Endothelial cell of umbilical vein (primary cell): ENCODE measurements around the gene TBC1D14. TPM values are rescaled to one million over a fixed set of nuclear protein-coding genes. Genes with fewer than 3 reads are reported as not detected.

Experiments
- BruUV-seq: library from RNA; stranded (reverse); fragments of 400-500 nt; replicated peaks from 2 replicates; lab custom pipeline; 2021; lab: Mats Ljungman, UMichigan
- CTCF ChIA-PET: fragments of 300-600, 350-600 bp; sonication (Branson Sonifier 250); formaldehyde crosslinking; loops from one replicate; lab custom pipeline; 2021; ENCODE audit warnings: antibody characterized with exemption, inconsistent platforms; lab: Charles Lee
- POLR2A ChIA-PET: fragments of 300-600, 350-600 bp; sonication (Branson Sonifier 250); formaldehyde crosslinking; loops from one replicate; lab custom pipeline; 2021; ENCODE audit warnings: antibody characterized with exemption, inconsistent platforms; lab: Charles Lee
- DNase-seq: peaks from one replicate; pipeline ENCODE4 v3.0.0-alpha.2; 2011; ENCODE audit warnings: low read depth, low spot score
- FAIRE-seq: peaks from 2 replicates; lab custom pipeline; 2011; peaks lifted over from hg19 to GRCh38; lab: Jason Lieb, UNC
- H2AFZ ChIP-seq: 2 replicates; pipeline ENCODE4 v1.6.0; 2012; ENCODE audit warnings: low read depth, low read length, control low read depth, inconsistent platforms
- H3K27ac ChIP-seq: 2 replicates; pipeline ENCODE4 v1.5.1; 2011; ENCODE audit warnings: low read depth, mild to moderate bottlenecking, control low read depth, low read length, moderate library complexity; ENCODE audit not compliant: insufficient read depth
- H3K27me3 ChIP-seq, 2 experiments: 2 replicates each; pipeline versions ENCODE4 v1.6.0 to v1.6.1; 2011; ENCODE audit warnings: low read length in 2 of 2, mixed read lengths in 1 of 2; ENCODE audit not compliant: control insufficient read depth in 2 of 2, insufficient read depth in 2 of 2
- H3K36me3 ChIP-seq, 2 experiments: 2 replicates in 1 of 2; 3 replicates in 1 of 2; pipeline ENCODE4 v1.5.1; 2011; ENCODE audit warnings: low read length in 2 of 2, mild to moderate bottlenecking in 1 of 2, moderate library complexity in 1 of 2; ENCODE audit not compliant: control insufficient read depth in 2 of 2, insufficient read depth in 2 of 2; ENCODE audit errors: extremely low read depth in 1 of 2
- H3K4me1 ChIP-seq: 3 replicates; pipeline ENCODE4 v1.5.1; 2011; ENCODE audit warnings: mild to moderate bottlenecking, low read length; ENCODE audit not compliant: control insufficient read depth, insufficient read depth; ENCODE audit errors: extremely low read depth
- H3K4me2 ChIP-seq: 2 replicates; pipeline ENCODE4 v1.6.1; 2011; ENCODE audit warnings: low read length, control low read depth, mixed read lengths; ENCODE audit not compliant: insufficient read depth
- H3K4me3 ChIP-seq, 3 experiments: fragments of 200-600 bp in 1 of 3; sonication (generic), shearing (Covaris generic) in 1 of 3; replicated peaks in 1 of 3; 2 replicates each; pipeline ENCODE4 v1.5.1; 2011 to 2016; ENCODE audit warnings: control low read depth in 3 of 3, low read length in 3 of 3, mild to moderate bottlenecking in 2 of 3, inconsistent platforms in 1 of 3, low read depth in 1 of 3, moderate library complexity in 1 of 3; ENCODE audit not compliant: insufficient read depth in 1 of 3
- H3K79me2 ChIP-seq: 2 replicates; pipeline ENCODE4 v1.6.0; 2012; ENCODE audit warnings: low read length, inconsistent platforms; ENCODE audit not compliant: control insufficient read depth, insufficient read depth
- H3K9ac ChIP-seq: replicated peaks from 2 replicates; pipeline ENCODE3; 2011; ENCODE audit warnings: low read length, control low read depth; ENCODE audit not compliant: insufficient read depth; ENCODE audit errors: extremely low read depth
- H3K9me1 ChIP-seq: replicated peaks from 3 replicates; pipeline ENCODE4 v1.6.0; 2011; ENCODE audit warnings: mild to moderate bottlenecking, low read length; ENCODE audit not compliant: control insufficient read depth, insufficient read depth; ENCODE audit errors: extremely low read depth
- H3K9me3 ChIP-seq: replicated peaks from 2 replicates; pipeline ENCODE4 v1.5.1; 2012; ENCODE audit warnings: low read length, inconsistent platforms; ENCODE audit not compliant: control insufficient read depth, insufficient read depth
- H4K20me1 ChIP-seq: replicated peaks from 2 replicates; pipeline ENCODE3; 2011; ENCODE audit warnings: mild to moderate bottlenecking, low read length; ENCODE audit not compliant: control insufficient read depth, insufficient read depth; ENCODE audit errors: extremely low read depth
- CTCF ChIP-seq, 2 donors: IDR thresholded peaks; 1 replicate in 1 of 2; 2 replicates in 1 of 2; pipeline ENCODE4 v1.5.1; 2011; ENCODE audit warnings: low read length in 2 of 2, mild to moderate bottlenecking in 2 of 2, moderate library complexity in 2 of 2, control low read depth in 1 of 2, inconsistent platforms in 1 of 2, low read depth in 1 of 2; ENCODE audit not compliant: insufficient read depth in 1 of 2; ENCODE audit errors: extremely low read depth in 1 of 2
- EZH2 ChIP-seq: IDR thresholded peaks from 2 replicates; pipeline ENCODE4 v1.6.1; 2012; ENCODE audit warnings: borderline replicate concordance, low read depth, mild to moderate bottlenecking, moderate library complexity, low read length, inconsistent platforms; ENCODE audit not compliant: severe bottlenecking
- FOS ChIP-seq: IDR thresholded peaks from 2 replicates; pipeline ENCODE4 v1.6.1; 2011; ENCODE audit warnings: mild to moderate bottlenecking, low read length, moderate library complexity, borderline replicate concordance; ENCODE audit not compliant: insufficient read depth
- GATA2 ChIP-seq: IDR thresholded peaks from 2 replicates; pipeline ENCODE4 v1.7.0; 2011; ENCODE audit warnings: low read depth, mild to moderate bottlenecking, moderate library complexity, mixed read lengths, low read length; ENCODE audit not compliant: insufficient read length, insufficient read depth
- JUN ChIP-seq: IDR thresholded peaks from 2 replicates; pipeline ENCODE4 v1.6.1; 2011; ENCODE audit warnings: borderline replicate concordance, low read depth; ENCODE audit not compliant: insufficient read length, insufficient read depth
- MYC ChIP-seq: IDR thresholded peaks from one replicate; pipeline ENCODE4 v1.6.1; 2011; ENCODE audit warnings: mild to moderate bottlenecking, low read depth, low read length
- POLR2A ChIP-seq: IDR thresholded peaks from 2 replicates; pipeline ENCODE4 v1.6.1; 2012; ENCODE audit warnings: low read depth, mild to moderate bottlenecking, control low read depth, low read length
- POLR2AphosphoS5 ChIP-seq: IDR thresholded peaks from 2 replicates; pipeline ENCODE4 v1.6.1; 2012; ENCODE audit warnings: low read depth, mild to moderate bottlenecking, control low read depth, low read length, moderate library complexity; ENCODE audit not compliant: insufficient read depth
- dilution Hi-C: fragments of 300-500 bp; cut with MboI; formaldehyde crosslinking; loops from one replicate; pipeline ENCODE4 v1.15.0; 2019; ENCODE audit warnings: low sequenced_read_pairs; ENCODE audit not compliant: extremely low pct_ligation_motif_present
- intact Hi-C: fragments of 100-400 bp; cut with micrococcal nuclease; formaldehyde crosslinking; loops from one replicate; pipeline ENCODE4 v1.10.0; 2022
- polyA plus RNA-seq, 4 experiments: library from polyadenylated mRNA; depleted of rRNA in 3 of 4; stranded (reverse) in 3 of 4; unstranded in 1 of 4; fragments of >200 nt; gene quantifications; 2 replicates each; pipeline versions ENCODE4 v1.2.1 to v1.2.3, GENCODE V29; 2011 to 2012; ENCODE audit warnings: missing spikeins in 1 of 4
- total RNA-seq: library from RNA; stranded (reverse); gene quantifications from 2 replicates; pipeline ENCODE4 v1.2.3, GENCODE V29; 2021
- TF ChIP-seq, protein P1 (sequence below): IDR thresholded peaks from 2 replicates; pipeline ENCODE4 v1.6.1; 2011; ENCODE audit not compliant: insufficient read depth, insufficient read length

Gene TBC1D14
- total and polyA plus RNA-seq, 2 donors (not counting 3 experiments of a cell fraction or from before 2014, with no cell fraction given): 23.7 to 24.8 TPM

- dilution Hi-C loops: no loop called here
- ChIA-PET POLR2A (no interaction called here), CTCF (interaction anchor here (1.1 to 6.5 kb wide), 4 partner anchors 14 to 169 kb away, joined by 3 to 59 read pairs (median 30); no protein-coding TSS in a partner anchor)
- BruUV-seq: no TSS peak
- no peaks in the 10 kb centered on the region for H3K27me3 ChIP-seq
- peaks cover under 1 to 2% of the 10 kb centered on the region in 2 experiments for H3K36me3 ChIP-seq
- DNase-seq (no peak), FAIRE-seq (no peak)
- H2AFZ ChIP-seq: no peak overlapping the region
- H3K9ac ChIP-seq: no peak overlapping the region
- H3K9me1 ChIP-seq: no peaks in the 10 kb centered on the region
- H3K4me1 ChIP-seq: no peaks in the 10 kb centered on the region
- H3K79me2 ChIP-seq: no peaks in the 10 kb centered on the region
- TF ChIP-seq MYC: no peak
- TF ChIP-seq EZH2: no peak
- no peak for TF ChIP-seq POLR2A
- no peak for TF ChIP-seq POLR2AphosphoS5
- no peak for TF ChIP-seq FOS
- no peak for TF ChIP-seq CTCF (IDR thresholded peaks at IDR 0.05; ENCODE audit: extremely low read depth in 1 of 2, insufficient read depth in 1 of 2, low read depth in 1 of 2, low read length in 2 of 2)
- no peak for TF ChIP-seq GATA2
- TF ChIP-seq JUN: no peak
- TF ChIP-seq, protein P1, sequence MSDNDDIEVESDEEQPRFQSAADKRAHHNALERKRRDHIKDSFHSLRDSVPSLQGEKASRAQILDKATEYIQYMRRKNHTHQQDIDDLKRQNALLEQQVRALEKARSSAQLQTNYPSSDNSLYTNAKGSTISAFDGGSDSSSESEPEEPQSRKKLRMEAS: no peak
- no peaks in the 10 kb centered on the region for H4K20me1 ChIP-seq
- H3K9me3 ChIP-seq: no peaks in the 10 kb centered on the region
- H3K4me3 ChIP-seq: no peak overlapping the region
- H3K27ac ChIP-seq: no peak overlapping the region
- intact Hi-C loops: no loop called here
- no peak overlapping the region for H3K4me2 ChIP-seq
Observed at GRCh38 chr4:6887591-6888371, 21.8 kb upstream of the TBC1D14 start.
